ENCODE measurements around the gene EPS8L3. TPM values are rescaled to one million over a fixed set of nuclear protein-coding genes. Genes with fewer than 3 reads are reported as not detected.

Gene EPS8L3
- total RNA-seq, 6 donors from 2014 or later: 0.20 TPM; not detected in 5

DNA sequence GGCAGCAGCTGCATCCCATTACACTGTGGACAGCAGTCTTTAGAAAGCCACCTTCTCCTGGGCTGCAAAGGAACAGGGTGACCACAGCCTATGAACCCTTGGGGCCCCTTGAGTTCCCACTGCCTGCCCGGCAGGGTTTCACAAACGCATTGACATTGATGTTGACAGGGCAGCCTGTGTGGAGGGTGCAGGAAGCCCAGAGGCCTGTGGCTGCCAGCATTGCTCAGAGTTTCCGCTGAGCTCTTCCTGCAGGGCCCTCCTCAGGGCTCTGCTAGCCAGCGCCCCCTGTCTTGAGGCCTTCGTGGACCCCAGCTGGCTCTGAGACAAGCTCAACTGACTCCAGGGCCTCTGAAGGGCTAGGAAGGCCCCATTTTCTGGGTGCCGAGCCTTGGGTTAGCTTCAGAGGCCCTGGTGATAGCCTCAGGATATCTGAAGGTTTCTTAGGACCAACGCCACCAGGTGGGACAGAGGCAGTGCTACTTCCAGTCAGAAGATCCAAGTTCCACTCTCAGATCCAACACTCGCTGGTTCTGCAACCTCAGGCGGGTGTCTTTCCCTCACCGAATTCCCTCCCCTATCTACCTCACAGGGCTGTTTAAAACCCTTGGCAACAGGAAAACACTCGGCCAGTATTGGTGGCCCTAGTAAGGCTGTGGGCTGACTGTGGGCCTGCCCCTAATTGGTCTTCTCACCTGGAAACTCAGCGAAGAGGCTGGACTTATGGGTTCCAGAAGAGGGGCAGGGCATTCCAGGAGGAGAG lies 27.2 kb upstream of the EPS8L3 start:
- Histone ChIP-seq H3K9me3 (no peaks in the 10 kb centered on the region), H3K27ac (peak overlapping the region; percentile 51 to 78 (median 74)), H3K36me3 (no peaks in the 10 kb centered on the region), H3K4me1 (peaks cover 50 to 69% (median 66%) of the 10 kb centered on the region in 4 donors), H3K27me3 (no peaks in the 10 kb centered on the region), H3K4me3 (no peak overlapping the region)
- TF ChIP-seq, protein P1, sequence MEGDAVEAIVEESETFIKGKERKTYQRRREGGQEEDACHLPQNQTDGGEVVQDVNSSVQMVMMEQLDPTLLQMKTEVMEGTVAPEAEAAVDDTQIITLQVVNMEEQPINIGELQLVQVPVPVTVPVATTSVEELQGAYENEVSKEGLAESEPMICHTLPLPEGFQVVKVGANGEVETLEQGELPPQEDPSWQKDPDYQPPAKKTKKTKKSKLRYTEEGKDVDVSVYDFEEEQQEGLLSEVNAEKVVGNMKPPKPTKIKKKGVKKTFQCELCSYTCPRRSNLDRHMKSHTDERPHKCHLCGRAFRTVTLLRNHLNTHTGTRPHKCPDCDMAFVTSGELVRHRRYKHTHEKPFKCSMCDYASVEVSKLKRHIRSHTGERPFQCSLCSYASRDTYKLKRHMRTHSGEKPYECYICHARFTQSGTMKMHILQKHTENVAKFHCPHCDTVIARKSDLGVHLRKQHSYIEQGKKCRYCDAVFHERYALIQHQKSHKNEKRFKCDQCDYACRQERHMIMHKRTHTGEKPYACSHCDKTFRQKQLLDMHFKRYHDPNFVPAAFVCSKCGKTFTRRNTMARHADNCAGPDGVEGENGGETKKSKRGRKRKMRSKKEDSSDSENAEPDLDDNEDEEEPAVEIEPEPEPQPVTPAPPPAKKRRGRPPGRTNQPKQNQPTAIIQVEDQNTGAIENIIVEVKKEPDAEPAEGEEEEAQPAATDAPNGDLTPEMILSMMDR (IDR thresholded peaks at IDR 0.05): peak; percentile 46 to 63 (median 56)
- TF ChIP-seq POLR2A (IDR thresholded peaks at IDR 0.05) (no peak), EP300 (IDR thresholded peaks at IDR 0.05) (no peak), POLR2AphosphoS5 (IDR thresholded peaks at IDR 0.05) (peak; percentile 25 to 53)
- DNase-seq: peak in 1 of 2 donors; percentile 76
- ATAC-seq (ENCODE audit: low FRiP score in 2 of 2): peak; percentile 41 to 68
- WGBS, 2 donors: 63 to 76% methylated on average over 7 to 12 of the region's 12 CpGs

DNA sequence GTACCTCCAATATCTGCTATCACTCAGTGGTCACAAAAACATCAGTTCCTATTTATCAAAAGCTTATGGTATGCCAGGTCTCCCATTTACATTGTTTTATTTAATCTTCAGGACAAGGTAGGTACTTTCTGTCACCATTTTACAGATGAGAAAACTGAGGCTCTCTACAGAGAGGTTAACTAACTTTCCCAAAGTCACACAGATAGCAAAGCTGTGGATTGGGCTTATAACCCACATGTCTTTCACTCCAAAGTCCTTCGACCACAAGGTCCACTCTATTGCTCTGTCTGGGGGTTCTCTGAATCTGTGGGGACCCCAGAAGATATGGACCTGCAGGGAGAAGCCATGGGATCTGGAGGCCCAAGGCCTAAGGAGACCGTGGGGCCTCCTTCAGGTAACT lies 26.6 kb upstream of the EPS8L3 start:
- TF ChIP-seq, protein P1 (IDR thresholded peaks at IDR 0.05): no peak
- TF ChIP-seq EP300 (IDR thresholded peaks at IDR 0.05) (no peak), POLR2AphosphoS5 (IDR thresholded peaks at IDR 0.05) (no peak), POLR2A (IDR thresholded peaks at IDR 0.05) (no peak)
- DNase-seq (no peak), ATAC-seq (ENCODE audit: low FRiP score in 2 of 2) (no peak)
- Histone ChIP-seq H3K4me3 (no peak overlapping the region), H3K4me1 (peaks cover 50 to 69% (median 66%) of the 10 kb centered on the region in 4 donors), H3K27ac (peak overlapping the region; percentile 51 to 78 (median 74)), H3K36me3 (no peaks in the 10 kb centered on the region), H3K9me3 (no peaks in the 10 kb centered on the region), H3K27me3 (no peaks in the 10 kb centered on the region)
- WGBS, 2 donors: 75 to 81% methylated on average over 2 of the region's 2 CpGs

DNA sequence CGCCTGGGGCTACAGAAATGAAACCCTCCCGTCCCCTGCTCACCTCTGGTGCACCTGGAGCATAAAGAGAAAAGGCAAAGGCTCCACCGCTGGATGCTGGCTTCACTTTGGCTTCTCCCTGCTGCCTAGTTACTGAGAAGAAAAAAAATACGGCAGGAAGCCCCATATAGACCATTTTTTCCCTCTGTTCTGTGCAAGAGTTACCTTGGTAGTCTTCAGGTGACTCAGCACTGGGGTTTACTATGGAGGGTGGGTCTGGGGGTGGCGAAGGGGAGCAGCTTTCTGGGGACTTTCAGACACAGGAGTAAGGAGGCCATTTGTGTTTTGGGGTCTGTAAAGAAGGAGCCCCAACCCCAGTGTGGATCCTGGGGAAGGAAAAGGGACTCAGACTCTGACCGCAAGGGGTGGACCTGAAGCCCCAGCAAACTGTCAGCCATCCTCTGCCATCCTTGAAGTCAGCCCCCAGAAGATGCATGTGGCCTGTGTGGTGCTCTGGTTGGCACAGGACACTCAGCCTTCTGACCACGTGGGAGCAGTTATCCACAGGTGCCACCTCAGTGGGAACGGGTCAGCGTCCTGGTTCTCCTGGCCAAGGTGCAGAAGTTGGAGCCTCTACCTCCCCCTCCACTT lies 25.9 kb upstream of the EPS8L3 start:
- 82 to 85% methylated on average over 9 of the region's 9 CpGs for WGBS, 2 donors
- ATAC-seq (ENCODE audit: low FRiP score in 2 of 2): no peak
- peak in 1 of 2 donors; percentile 20 for DNase-seq
- Histone ChIP-seq H3K36me3 (no peaks in the 10 kb centered on the region), H3K4me3 (no peak overlapping the region), H3K27ac (peak overlapping the region in 3 of 4 donors; percentile 69 to 78 (median 78)), H3K9me3 (no peaks in the 10 kb centered on the region), H3K4me1 (peaks cover 50 to 66% (median 64%) of the 10 kb centered on the region in 4 donors), H3K27me3 (no peaks in the 10 kb centered on the region)
- no peak for TF ChIP-seq POLR2A (IDR thresholded peaks at IDR 0.05)
- TF ChIP-seq, protein P1 (IDR thresholded peaks at IDR 0.05): no peak
- TF ChIP-seq POLR2AphosphoS5 (IDR thresholded peaks at IDR 0.05): no peak
- TF ChIP-seq EP300 (IDR thresholded peaks at IDR 0.05): no peak

DNA sequence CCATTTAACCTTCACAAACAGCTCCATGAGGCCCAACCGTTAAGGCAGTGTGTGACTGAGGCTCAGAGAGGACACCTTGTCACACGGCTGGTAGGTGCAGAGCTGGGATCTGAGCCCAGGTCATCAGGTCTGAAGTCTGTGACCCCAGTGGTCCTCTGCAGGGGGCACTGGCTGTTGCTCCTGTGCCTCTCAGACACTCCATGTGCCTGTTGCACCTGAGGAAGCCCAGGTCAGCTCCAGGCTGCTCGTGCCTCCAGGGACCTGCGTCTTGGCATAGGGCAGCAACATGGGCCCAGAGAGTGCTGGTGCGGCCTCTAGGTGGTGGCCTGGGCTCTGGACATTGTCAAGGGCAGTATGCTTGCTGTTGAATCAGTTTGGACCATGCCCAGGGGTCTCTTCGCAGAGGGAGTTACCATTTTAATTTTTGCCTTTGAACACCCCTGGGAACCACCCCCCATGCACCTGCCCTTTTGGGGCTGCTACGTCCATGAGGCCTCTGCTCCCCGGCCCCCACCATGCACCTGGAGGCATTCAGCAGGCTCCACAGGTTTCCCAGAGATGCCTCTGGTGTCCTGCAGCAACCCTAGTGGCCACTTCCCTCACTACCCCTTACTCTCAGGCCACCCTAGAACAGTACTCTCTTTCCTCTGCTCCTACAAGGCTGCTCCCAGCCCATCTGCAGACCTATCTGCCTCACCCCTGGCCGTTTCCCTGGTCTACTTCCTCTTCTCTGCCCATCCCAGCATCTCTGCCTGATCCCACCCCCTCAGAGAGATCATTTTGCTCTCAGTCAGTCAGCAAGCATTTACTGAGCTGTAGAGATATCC lies 25.2 kb upstream of the EPS8L3 start:
- ATAC-seq (ENCODE audit: low FRiP score in 2 of 2) (no peak), DNase-seq (peak in 1 of 2 donors; percentile 18)
- Histone ChIP-seq H3K27ac (peak overlapping the region in 2 of 4 donors; percentile 78), H3K9me3 (no peaks in the 10 kb centered on the region), H3K27me3 (no peaks in the 10 kb centered on the region), H3K4me3 (no peak overlapping the region), H3K4me1 (peaks cover 44 to 59% (median 56%) of the 10 kb centered on the region in 4 donors), H3K36me3 (no peaks in the 10 kb centered on the region)
- WGBS, 2 donors: 79 to 88% methylated on average over 9 of the region's 9 CpGs
- no peak for TF ChIP-seq EP300 (IDR thresholded peaks at IDR 0.05)
- TF ChIP-seq, protein P1 (IDR thresholded peaks at IDR 0.05): peak in 3 of 6 experiments; percentile 4 to 26 (median 16)
- TF ChIP-seq POLR2AphosphoS5 (IDR thresholded peaks at IDR 0.05): no peak
- TF ChIP-seq POLR2A (IDR thresholded peaks at IDR 0.05): no peak

Data from upper lobe of left lung (tissue), 6 donors.